GM21447 (cell line): Measurements from ENCODE around the gene NPHP4.
"Not testable (repeated sequence)": the region's sequence is repeated elsewhere in the genome, so short reads cannot be mapped to it uniquely, and the experiment has no call there.

ENCODE experiments used
- ATAC-seq: cut with Tn5 transposase; IDR thresholded peaks from one replicate; pipeline ENCODE4 v1.9.1; 2021; ENCODE audit not compliant: unreplicated experiment

Gene NPHP4

DNA sequence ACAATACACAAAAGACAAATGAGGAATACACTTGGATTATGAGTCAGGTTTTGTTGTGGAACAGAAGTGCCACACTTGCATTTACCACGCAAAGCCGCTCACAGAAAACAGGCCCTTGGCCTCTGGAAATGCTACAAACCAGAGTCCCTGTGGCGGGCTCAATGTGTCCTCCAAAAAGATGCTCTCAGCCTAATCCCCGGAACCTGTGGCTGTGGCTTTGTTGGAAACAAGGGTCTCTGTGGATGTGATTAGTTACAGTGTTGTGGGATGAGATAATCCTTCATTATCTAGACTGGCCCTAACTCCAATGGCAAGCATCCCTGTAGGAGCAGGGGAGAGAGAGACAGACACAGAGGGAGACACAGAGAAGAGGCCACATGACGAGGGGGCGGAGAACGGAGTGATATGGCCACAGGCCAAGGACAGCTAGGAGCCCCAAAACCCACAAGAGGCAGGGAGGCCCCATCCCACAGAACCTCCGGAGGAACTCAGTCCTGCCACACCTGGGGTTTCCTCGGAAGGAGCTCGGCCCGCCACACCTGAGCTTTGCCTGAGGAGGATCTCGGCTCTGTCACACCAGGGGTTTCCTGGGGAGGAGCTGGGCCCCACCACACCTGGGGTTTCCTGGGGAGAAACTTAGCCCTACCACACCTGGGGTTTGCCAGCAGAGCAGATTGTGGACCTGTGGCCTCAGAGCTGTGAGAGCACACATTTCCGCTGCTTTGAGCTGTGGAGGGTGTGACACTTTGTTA lies 55.4 kb downstream of the NPHP4 start:
- ATAC-seq = no peak

DNA sequence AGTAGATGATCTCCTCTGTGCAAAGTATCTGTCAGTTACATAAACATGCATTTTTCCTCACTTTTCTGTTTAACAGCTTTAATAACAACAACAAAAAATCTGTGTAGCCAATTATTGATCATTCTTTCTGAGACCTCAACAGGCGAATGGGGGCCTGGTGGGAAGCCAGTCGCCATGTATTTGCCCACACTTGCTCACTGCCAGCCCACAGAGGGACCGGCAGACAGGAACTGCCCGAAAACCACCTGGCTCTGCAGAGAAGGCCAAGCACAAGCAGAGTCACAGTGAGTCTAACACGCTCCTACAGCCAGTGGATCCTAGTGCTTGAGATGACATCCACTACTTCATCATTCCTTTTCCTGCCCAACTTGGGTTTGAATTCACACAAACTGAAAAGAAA lies 56.1 kb downstream of the NPHP4 start:
- ATAC-seq = no peak

DNA sequence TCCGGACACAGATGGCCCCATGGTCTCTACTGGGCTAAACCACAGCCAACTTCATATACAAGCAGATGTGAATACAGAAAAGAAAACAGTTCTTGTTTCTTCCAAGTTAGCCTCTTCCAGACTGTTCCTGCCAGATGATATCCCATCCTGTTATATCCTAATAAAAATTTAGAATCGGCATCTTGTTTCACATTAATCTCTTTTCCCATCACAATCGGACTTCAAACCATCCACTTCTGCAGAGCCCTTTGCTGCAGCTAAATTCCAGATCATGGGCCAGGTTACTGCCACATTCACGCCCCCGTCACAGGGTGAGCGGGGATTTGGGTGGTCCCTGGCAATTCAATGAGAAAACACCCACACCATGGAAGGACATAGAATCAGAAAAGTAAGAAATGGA lies 57.2 kb downstream of the NPHP4 start:
- no peak for ATAC-seq

DNA sequence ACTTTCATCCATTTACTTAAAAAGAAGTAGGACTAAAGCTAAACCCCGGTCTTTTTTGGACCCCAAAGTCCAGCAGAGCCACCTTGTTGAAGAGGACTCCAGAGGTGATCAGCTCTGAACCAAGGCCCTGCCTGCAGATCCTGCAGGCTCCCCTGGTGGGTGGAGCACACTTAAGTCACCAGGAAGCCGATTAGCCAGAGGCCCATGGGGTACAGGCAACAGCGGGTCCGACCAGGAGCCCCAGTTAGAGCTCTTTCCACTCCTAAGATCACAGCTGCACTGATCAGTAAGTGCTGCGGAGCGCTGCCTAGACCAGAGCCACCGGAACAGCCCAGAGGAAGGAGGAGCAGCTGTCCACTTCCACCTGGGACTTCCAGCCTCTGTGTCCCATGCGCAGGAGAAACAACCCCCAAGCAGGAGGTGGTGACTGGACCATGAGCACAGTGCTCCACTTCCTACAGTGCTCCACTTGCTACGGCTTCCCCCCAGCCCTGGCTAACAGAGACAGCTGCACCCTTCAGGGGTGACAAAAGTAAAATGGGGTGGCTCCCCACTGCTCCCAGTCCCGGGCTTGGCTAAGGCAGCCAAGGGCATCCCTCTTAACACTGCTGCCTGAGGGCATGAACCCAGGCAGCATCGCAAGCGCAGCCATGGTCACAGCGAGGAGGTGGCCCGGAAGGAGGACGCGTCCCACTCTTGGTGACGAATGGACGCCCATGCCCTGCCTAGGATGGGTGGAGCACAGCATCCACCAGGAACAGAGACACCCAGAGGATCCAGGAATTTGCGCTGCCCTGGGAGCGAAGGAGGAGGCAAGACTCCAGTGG lies 58.0 kb downstream of the NPHP4 start:
- no peak for ATAC-seq

DNA sequence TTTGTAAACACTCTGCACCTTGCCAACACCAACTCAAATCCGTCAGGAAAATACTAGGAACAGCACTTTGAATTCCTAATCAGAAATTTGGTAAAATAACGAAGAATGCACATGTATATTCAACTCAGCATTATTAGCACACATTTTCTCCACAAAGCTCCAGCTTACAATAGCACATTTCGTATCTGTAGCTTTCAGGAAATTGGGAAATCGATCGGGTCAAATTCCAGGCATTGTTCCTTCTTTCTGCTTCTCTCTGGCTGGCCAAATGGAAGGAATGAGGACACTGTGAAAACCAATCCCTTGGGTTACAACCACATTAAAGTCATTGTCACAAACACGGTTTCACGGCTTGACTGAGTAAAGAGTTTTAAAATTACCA lies 58.6 kb downstream of the NPHP4 start:
- no peak for ATAC-seq

DNA sequence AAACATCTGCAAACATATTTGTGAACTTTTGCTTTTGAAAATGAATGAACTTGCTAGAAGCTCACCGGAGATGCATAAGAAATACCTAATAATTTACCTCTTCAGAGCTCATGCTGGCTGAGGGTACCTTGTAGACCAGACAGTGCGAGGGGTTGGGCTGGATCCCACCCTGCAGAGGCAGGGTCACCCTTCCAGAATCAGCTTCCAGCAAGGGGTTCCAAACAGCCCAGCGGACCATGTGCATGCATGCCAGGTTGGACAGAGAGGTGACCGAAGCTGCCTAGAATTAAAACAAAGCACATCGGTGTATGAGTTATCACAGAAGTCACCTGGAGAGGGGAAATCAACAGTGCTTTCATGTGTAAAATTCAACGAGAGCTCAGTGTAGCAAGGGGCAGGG lies 59.2 kb downstream of the NPHP4 start:
- ATAC-seq = no peak

DNA sequence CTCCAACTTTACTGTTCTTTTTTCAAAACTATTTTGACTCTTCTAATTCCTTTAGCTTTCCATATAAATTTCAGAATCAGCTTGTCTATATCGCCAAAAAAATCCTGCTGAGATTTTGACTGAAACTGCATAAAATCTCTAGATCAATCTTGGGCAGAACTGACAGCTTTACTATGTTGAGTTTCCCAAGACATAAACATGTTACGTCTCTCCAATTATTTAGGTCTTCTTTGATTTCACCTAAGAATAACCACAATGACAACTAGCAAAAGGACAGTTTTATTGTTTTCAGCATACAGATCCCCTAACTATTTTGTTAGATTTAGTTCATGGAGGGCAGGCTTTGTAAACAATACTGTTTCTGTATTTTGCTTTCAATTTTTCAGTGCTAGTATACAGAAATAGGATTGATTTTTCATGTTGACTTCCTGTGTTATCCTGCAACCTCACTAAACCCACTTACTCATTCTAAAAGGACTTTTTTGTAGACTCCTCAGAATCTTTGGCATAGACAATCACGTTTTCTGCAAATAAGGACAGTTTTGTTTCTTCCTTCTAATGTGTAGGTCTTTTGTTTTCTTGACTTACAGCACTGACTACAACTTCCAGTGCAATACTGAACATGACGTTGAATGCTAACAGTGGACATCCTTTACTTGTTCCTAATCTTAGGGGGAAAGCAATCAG lies 63.4 kb downstream of the NPHP4 start:
- ATAC-seq = no peak

DNA sequence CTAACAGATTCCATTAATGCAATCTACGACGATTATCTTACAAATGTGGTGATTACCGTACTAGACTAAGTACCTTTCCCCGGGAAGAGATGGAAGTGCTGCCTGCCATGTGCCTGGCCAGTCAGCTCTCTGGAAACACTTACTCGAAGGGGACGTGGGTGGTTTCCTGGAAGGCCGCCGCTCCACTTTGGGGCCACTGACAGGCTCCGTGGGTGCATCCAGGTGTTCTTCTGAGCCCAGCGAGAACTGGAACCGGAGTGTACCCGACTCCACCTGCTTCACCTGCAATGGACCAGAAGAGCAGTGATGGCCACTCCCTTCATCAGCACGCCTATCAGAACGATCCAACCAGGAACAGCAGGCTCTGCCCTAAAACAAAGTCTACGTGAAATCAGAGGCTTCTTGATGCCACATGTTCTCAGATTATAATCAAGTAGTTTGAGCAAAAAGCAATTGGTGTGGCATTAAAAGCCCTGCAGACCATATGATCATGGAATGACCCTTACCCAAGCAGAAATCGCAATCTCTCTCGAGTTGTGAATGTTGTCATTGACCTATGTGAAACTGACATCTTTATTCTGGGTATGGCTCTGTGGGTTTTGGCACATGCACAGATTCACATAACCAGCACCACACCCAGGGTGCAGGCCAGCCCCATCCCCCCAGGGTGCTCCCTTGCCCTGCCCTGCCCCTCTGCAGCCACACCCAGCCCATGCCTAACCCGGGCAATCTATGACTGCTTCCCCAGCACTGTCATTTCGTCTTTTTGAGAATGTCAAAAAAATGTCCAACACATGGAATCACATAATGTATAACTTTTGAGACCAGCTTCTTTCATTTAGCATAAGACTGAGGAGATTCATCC lies 64.5 kb downstream of the NPHP4 start:
- ATAC-seq = no peak

DNA sequence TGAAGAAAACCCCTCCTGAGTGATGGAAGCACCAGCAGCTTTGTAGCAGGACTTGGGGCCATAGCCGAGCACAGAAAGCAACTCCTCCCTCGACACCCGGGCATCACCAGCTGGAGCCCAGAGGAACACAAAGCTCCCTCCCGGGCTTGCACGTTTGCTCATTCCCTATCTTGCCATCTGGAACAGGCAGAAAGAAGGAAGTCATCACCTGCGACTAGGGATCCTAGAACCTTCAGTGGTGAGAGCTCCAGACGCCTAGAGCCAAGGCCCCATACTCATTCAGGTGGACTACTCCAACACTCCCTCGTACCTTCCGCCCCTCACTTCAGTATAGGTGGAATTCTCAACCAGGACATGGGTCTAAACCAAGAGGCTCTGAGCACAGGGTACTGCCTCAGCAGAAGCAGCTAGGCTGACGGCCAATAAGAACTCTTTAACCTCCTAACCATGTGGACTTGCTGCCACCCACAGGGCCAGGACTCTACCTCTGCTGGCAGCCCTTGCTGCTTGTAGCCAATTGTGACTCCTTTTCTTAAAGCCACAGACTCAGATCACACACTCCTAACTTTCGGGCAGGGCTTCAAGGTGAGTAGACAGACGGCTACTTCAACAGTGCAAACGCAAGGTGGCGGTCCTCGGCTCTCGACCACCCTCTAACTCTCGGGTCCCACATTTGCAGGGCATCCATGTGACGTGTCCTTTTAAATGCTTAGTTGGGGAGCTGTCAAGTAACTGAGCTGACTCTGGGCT lies 65.4 kb downstream of the NPHP4 start:
- no peak for ATAC-seq

DNA sequence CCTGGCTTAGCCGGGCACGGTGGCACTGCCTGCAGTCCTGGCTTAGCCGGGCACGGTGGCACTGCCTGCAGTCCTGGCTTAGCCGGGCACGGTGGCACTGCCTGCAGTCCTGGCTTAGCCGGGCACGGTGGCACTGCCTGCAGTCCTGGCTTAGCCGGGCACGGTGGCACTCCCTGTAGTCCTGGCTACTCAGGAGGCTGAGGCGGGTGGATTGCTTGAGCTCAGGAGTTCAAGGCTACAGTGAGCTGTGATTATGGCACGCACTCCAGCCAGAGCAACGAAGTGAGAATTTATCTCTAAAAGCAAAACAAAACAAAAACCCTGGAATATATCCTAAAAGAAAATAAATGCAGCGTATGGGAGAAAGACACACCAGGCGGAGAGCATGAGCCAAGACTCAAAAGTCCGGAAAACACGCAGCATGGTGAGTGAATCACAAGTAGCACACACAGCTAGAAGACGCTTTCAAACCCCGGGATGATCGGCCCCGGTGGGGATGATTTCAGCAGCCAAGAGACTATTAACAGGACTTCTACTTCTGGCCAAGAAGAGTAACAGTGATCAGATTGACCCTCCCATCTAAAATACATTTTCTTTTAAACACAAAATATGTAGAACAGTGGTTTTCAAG lies 69.4 kb downstream of the NPHP4 start:
- not testable (repeated sequence) for ATAC-seq

DNA sequence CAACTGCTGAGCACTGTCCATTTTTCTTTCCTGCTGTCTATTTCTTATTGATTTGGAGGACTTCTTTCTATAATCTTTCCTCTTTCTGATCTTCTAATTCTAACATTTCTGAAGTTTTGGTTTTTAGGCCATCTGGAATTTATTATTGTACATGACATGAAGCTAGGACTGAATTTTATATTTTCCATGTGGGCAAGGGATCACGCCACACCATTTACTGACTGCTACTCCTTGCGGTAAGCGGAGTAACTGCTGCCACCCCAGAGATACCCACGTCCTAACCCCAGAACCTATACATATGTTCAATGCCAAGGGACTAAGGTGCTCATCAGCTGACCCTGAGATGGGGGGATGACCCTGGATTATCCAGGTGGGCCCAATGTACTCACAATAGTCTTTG lies 70.6 kb downstream of the NPHP4 start:
- no peak for ATAC-seq

DNA sequence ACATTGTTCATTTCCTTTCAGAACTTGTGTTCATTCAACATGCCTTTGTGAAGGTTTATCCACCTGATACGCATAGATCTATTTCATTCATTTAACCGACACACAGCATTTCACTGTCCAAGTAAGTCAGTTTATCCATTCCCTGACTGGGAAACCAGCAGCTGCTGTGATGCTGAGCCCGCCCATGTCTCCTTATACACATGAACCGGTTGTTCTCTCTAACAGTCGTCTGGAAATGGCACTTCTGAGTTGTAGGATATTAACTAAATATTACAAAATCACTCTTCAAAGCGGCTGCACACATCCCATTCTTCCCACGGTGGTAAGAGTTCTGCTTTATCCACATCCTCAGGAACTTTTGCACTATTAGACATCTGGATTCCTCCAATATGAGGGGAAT lies 71.1 kb downstream of the NPHP4 start:
- ATAC-seq = no peak

DNA sequence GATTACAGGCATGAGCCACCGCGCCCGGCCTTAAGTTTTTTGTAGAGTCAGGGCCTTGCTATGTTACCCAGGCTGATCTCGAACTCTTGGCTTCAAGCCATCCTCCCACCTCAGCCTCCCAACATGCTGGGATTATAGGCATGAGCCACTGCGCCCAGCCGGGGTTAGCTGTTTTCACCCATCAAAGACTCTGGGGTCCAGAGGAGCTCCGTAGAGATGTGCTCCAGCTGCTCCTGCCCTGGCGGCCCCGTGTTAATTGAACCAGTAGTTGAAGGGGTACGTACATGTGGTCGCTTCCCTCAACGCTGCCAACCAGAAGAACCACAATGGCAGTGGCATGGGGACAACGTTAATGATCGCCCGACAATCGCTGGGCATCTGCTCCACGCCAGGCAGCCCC lies 72.0 kb downstream of the NPHP4 start:
- no peak for ATAC-seq

DNA sequence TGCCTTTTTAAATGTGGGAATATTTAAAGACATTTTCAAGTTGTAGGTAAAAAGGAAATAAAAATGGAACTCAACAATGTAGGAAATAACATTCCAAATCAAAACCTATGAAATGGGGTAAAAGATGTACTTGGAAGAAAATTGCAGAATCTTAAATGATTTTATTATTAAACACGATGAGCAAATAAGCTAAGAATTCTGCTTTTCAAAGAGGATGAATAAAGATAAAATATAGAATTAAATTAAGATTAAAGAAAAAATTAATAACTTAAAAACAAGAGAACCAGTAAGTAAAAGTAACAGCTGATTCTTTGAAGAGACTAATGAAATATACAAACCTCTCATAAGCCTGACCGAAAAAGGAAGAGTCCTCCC lies 74.0 kb downstream of the NPHP4 start:
- ATAC-seq = no peak

DNA sequence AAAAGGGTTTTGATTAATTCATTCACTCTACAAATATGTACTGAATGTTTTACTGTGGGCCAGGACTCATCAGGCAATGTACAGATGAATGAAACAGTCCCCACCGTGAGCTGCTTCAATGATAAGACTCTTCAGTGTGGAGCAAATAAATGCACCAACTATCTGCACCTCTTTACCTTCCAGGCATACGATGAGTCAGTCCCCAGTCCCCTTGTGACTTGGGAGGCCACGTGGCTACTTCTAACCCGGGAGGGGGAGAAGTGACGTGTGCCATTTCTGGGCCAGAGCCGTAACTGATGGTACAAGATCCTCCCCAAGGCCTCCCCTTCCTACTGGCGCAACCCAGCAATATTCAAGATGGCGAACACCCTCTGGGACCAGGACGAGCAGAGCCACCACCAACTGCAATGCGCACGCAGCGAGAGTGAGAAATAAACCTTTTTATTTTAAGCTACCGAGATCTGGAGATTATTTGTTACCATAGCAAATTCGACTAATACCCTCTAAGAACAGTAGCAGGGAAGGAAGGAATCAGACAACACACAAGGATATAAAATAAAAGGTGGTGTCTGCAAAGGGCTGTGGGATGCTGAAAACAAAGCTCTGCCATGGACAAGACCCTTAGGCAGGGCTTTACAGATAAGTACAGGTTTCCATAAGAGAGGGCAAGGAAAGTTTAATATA lies 74.5 kb downstream of the NPHP4 start:
- ATAC-seq = no peak

DNA sequence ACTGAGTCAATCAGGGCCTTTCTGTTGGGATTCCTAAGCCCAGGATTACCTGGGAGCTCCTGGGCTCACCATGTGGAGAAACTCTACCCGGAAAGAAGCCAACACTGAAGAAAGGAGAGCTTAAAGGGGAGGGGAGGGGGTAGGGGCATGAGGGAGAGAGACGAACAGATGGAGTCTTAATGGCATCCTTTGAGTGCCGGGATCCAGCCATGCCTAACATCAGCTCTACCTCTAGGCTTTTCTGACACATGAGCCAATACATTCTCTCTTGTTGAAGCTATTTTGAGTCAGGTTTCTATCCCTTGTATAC lies 75.0 kb downstream of the NPHP4 start:
- no peak for ATAC-seq

DNA sequence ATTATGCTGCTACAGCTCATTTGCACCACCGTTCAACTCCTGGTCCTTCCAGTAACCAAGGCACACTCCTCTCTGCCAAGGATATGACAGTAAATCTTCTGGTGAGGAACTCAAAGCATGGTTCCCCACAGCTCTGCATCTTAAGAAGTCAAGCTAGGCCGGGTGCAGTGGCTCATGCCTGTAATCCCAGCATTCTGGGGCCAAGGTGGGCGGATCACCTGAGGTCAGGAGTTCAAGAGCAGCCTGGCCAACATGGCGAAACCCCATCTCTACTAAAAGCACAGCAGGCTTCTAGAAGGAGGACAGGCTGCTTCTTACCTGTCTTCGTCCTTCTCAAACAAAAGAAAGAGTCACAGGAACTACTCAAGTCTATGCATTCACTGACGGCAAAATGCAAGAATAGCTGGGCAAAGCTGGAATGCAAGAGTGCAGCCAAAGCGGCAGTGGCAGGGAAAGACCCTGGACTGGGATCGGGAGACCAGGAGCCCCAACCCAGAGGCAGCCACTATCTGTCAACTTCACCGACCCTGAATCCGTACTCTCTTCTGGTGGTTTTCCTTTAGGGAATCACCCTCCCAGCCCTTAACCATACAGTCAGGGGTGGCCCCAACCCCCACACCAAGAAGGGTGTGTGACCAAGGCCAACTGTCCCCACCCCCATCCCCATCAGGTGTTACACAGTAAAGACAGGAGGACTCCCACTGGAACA lies 75.5 kb downstream of the NPHP4 start:
- ATAC-seq = no peak

DNA sequence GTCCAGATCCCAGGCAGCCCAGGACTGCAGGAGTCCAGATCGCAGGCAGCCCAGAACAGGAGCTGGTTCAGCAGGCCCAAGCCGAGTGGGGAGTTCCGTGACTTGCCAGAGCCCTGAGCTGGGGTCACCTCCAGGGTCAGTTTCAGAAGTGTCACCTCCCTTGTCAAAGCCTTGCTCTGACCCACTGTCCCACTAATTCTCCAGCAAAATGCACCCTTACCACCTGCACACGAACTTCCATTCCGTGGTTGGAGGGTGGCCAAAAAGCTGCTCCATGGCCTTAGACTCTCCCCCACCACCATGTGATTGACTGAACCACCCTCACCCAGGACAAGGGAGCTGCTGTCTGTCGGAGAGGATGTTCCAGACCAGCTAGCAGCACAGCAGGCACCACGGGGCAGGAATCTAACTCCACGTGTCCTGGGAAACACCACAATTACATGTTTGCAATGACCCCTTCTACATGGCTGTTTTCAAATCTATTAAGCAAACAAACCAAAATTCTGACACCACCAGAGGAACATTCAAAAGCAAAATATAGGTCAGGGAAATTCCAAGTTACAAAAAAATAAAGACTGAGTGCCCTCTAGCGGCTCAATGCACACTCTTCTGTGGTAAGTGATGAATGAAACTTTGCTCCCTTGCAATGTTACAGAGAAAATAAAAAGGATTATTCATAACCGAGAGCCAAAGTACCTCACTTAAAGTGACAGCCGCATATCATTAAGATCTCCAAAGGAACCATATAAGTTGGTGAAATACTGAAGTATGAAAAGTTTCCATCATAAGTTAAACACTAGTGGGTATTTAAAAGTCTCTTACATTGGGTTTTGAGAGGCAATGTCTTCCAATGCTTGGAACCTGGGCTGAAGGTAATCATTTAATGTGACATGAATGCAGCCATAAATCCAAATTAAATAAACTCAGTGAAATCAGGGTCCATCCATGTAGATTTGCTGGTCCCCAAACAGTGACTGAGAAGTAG lies 76.3 kb downstream of the NPHP4 start:
- ATAC-seq = no peak
